Activated CD8-positive, alpha-beta T cell treated with anti-CD3 and anti-CD28 coated beads for 36 hours (primary cell): ENCODE measurements around the gene DNAJB2. TPM values are rescaled to one million over a fixed set of nuclear protein-coding genes. Genes with fewer than 3 reads are reported as not detected.

Experiments
- ATAC-seq: fragments of 200-7000 bp; cut with Tn5 transposase; one replicate; pipeline ENCODE4 v1.10.0; 2021; ENCODE audit warnings: mild to moderate bottlenecking, moderate library complexity
- CTCF ChIA-PET: fragments of 350-600 bp; sonication (Branson Sonifier 250); formaldehyde crosslinking; loops from one replicate; lab custom pipeline; 2021; ENCODE audit warnings: antibody characterized with exemption; lab: Charles Lee
- POLR2A ChIA-PET: fragments of 350-600 bp; sonication (Branson Sonifier 250); formaldehyde crosslinking; loops from one replicate; lab custom pipeline; 2021; ENCODE audit warnings: antibody characterized with exemption; lab: Charles Lee
- DNase-seq: peaks from one replicate; pipeline ENCODE4 v3.0.0-alpha.2; 2020
- H3K27ac Mint-ChIP-seq: one replicate; pipeline ENCODE4 v1.8.0; 2021; ENCODE audit warnings: mild to moderate bottlenecking, mixed read lengths
- H3K27me3 Mint-ChIP-seq: one replicate; pipeline ENCODE4 v1.8.0; 2021; ENCODE audit warnings: mixed read lengths
- H3K36me3 Mint-ChIP-seq: one replicate; pipeline ENCODE4 v1.8.0; 2021; ENCODE audit warnings: low read depth, mixed read lengths
- H3K4me1 Mint-ChIP-seq: one replicate; pipeline ENCODE4 v1.8.0; 2021; ENCODE audit warnings: low read depth, mixed read lengths
- H3K4me3 Mint-ChIP-seq: one replicate; pipeline ENCODE4 v1.8.0; 2021; ENCODE audit warnings: mild to moderate bottlenecking, moderate library complexity, mixed read lengths
- H3K9me3 Mint-ChIP-seq: one replicate; pipeline ENCODE4 v1.8.0; 2021; ENCODE audit warnings: mixed read lengths
- intact Hi-C: fragments of 100-400 bp; cut with micrococcal nuclease; formaldehyde crosslinking; loops from one replicate; pipeline ENCODE4 v1.10.0; 2022
- total RNA-seq, 2 experiments: library from RNA; stranded (reverse); gene quantifications; one replicate each; pipeline ENCODE4 v1.2.3, GENCODE V29; 2021
- TF ChIP-seq, protein P1 (sequence below): fragments of 200-600 bp; IDR thresholded peaks from one replicate; pipeline ENCODE4 v1.8.0; 2022; ENCODE audit warnings: antibody characterized with exemption, mild to moderate bottlenecking

DNAJB2 gene
- total RNA-seq, 2 experiments from 2014 or later: 61.8 to 63.3 TPM

DNA sequence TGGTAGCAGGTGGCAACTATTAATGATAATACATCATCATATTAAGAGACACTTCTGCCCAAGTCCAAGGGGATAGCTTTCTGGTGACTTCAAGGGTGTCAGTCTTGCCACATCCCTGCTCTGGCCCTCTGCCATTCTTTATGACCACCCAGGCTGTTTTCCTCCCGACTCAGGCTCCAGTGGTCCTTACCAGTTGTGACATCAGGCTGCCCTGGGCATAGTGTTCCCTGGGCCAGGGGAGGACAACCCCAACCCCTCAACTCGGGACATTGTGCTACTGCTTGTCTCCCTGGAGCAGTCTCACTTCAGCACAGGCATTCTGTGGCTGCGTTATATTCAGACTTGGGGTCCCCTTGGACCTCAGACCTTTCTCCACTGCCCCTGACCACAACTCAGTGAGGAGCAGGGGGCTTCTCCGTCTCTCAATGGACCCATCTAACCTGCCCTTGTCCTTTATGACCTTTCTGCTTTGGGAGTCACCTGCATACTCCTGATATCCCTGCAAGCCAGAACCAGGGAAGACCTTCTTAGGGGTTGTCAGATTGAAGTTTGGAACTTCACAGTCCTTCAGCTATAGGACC is 12.8 kb downstream of the DNAJB2 start:
- TF ChIP-seq, protein P1, sequence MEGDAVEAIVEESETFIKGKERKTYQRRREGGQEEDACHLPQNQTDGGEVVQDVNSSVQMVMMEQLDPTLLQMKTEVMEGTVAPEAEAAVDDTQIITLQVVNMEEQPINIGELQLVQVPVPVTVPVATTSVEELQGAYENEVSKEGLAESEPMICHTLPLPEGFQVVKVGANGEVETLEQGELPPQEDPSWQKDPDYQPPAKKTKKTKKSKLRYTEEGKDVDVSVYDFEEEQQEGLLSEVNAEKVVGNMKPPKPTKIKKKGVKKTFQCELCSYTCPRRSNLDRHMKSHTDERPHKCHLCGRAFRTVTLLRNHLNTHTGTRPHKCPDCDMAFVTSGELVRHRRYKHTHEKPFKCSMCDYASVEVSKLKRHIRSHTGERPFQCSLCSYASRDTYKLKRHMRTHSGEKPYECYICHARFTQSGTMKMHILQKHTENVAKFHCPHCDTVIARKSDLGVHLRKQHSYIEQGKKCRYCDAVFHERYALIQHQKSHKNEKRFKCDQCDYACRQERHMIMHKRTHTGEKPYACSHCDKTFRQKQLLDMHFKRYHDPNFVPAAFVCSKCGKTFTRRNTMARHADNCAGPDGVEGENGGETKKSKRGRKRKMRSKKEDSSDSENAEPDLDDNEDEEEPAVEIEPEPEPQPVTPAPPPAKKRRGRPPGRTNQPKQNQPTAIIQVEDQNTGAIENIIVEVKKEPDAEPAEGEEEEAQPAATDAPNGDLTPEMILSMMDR: no peak
- no peak overlapping the region for H3K27ac Mint-ChIP-seq
- ChIA-PET POLR2A (interaction anchor here (1.0 to 4.9 kb wide), 3 partner anchors 13 to 86 kb away, joined by 3 to 41 read pairs (median 6); partner anchors contain the start of genes ANKZF1, ATG9A, DNAJB2 and ZFAND2B), CTCF (interaction anchor here (1.2 to 13.0 kb wide), 7 partner anchors 8 to 133 kb away, joined by 3 to 336 read pairs (median 5); partner anchors contain the start of genes ANKZF1, ATG9A, DNAJB2 and GLB1L)
- intact Hi-C loops: no loop called here
- H3K27me3 Mint-ChIP-seq: no peaks in the 10 kb centered on the region
- ATAC-seq (no peak), DNase-seq (no peak)
- H3K9me3 Mint-ChIP-seq: no peaks in the 10 kb centered on the region
- H3K4me1 Mint-ChIP-seq: peaks cover 21% of the 10 kb centered on the region
- H3K4me3 Mint-ChIP-seq: no peak overlapping the region
- H3K36me3 Mint-ChIP-seq: no peaks in the 10 kb centered on the region

DNA sequence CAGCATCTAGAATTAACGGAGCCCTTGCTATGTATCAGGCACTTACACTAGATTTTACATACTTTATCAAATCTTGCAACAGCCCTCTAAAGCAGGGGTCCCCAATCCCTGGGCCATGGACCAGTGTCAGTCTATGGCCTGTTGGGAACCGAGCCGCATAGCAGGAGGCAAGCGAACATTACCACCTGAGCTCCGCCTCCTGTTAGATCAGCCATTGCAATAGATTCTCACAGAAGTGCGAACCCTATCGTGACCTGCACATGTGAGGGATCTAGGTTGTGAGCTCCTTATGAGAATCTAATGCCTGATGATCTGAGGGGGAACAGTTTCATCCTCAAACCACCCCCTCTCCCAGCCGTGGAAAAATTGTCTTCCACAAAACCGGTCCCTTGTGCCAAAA is 13.4 kb downstream of the DNAJB2 start:
- Mint-ChIP-seq H3K4me1 (peaks cover 25% of the 10 kb centered on the region), H3K4me3 (no peak overlapping the region), H3K9me3 (no peaks in the 10 kb centered on the region), H3K36me3 (no peaks in the 10 kb centered on the region), H3K27me3 (no peaks in the 10 kb centered on the region), H3K27ac (no peak overlapping the region)
- TF ChIP-seq, protein P1: no peak
- ChIA-PET CTCF (interaction anchor here (1.2 to 13.0 kb wide), 4 partner anchors 13 to 133 kb away, joined by 3 to 336 read pairs (median 28); partner anchors contain the start of genes ANKZF1, ATG9A, DNAJB2 and GLB1L), POLR2A (interaction anchor here (1.3 to 4.9 kb wide), 4 partner anchors 10 to 63 kb away, joined by 3 to 41 read pairs (median 16); partner anchors contain the start of genes ANKZF1, ATG9A, DNAJB2 and TUBA4A)
- no peak for DNase-seq
- no peak for ATAC-seq
- intact Hi-C loops: no loop called here

DNA sequence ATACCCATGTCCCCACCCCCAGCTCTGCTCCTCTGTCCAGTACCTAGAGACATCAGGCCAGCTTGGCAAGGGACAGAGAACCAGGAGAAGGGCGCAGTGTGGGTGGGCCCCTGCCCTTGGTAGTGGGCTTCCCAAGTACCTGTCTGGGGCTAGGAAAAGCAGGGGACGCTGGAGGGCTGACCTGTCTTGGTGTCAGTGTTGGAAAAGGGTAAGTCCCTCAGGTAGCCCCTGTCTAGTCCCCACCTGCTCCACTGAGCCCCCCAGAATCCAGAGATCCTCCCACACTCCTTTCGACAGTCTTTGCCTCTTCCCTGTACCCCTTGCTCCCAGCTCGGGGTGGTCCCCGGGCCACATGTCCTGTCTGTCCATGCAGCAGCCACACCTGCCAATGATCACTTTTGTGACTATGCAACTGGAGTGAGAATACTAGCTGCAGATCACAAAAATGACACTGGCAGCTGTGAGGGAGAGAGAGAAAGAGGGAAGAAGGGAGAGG is 14.6 kb downstream of the DNAJB2 start:
- ATAC-seq (no peak), DNase-seq (no peak)
- H3K27ac Mint-ChIP-seq: peak overlapping the region; percentile 77
- H3K4me3 Mint-ChIP-seq: peak overlapping the region; percentile 64
- intact Hi-C loops: loop anchor here (2.0 kb wide), 1 partner anchor 15 kb away; the partner anchor contains the start of gene DNAJB2
- TF ChIP-seq, protein P1: no peak
- peaks cover 28% of the 10 kb centered on the region for H3K4me1 Mint-ChIP-seq
- POLR2A ChIA-PET: interaction anchor here (0.7 to 4.9 kb wide), 5 partner anchors 9 to 40 kb away, joined by 3 to 41 read pairs (median 10); partner anchors contain the start of genes DNAJB2, TUBA4A and TUBA4B
- no peaks in the 10 kb centered on the region for H3K36me3 Mint-ChIP-seq
- H3K27me3 Mint-ChIP-seq: no peaks in the 10 kb centered on the region
- CTCF ChIA-PET: interaction anchor here (1.0 to 13.0 kb wide), 14 partner anchors 14 to 396 kb away, joined by 3 to 336 read pairs (median 14); partner anchors contain the start of genes CNPPD1, DNAJB2, GLB1L and NHEJ1
- H3K9me3 Mint-ChIP-seq: no peaks in the 10 kb centered on the region

DNA sequence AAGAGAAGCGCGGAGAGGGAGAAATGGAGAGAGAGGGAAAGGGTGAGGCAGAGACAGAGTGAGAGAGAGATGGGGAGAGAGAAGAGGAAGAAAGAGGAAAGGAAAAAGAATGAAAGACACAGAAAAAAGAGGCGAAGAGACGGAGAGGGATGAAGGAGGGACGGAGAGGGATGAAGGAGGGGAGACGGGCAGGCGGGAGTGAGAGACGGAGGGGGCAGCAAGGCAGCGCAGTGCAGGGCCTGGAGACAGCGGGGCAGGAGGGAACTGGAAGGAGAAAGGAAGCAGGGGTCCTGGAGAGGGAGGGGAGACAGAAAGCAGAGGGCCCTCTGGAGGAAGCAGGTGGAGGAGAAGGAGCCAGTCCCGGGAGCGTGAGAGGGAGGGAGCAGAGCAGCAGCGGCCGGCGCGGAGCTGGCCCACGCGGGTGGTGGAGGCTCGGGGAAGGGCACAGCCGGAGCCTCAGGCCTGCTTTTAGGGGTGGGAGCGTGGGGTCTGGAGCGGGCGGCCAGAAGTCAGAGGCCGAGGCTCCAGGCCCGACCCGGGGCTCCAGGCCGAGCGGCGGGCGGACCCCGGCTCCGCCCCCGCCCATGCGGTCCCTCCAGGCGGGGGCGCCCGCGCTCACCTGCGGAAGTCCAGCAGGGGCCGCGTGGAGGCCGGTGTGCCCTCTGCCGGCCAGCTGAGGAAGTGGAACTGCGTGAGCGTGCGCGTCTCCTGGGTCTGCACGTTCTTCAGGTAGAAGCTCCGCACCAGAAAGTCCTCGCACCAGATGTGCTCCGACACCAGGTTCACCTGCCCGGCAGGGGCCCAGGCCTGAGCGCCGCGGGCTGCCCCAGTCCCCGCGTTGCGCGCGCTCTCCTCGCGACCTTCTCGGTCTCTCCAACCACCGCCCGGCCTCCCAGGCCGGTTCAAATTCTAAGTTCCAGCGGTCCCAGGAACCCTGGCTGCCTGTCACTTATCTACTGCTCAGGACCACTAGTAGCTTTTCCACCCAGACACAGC is 15.5 kb downstream of the DNAJB2 start:
- peaks cover 3% of the 10 kb centered on the region for H3K27me3 Mint-ChIP-seq
- DNase-seq (peak; percentile 90), ATAC-seq (peak; percentile 93)
- intact Hi-C loops: loop anchor here (2.0 to 5.0 kb wide), 3 partner anchors 16 to 67 kb away; partner anchors contain the start of genes ANKZF1, ATG9A, DNAJB2 and GLB1L
- peak overlapping the region; percentile 64 for H3K4me3 Mint-ChIP-seq
- CTCF ChIA-PET: interaction anchor here (0.6 to 13.0 kb wide), 64 partner anchors 10 to 397 kb away, joined by 3 to 336 read pairs (median 5); partner anchors contain the start of genes ABCB6, ANKZF1, ATG9A and CNPPD1
- peaks cover 32% of the 10 kb centered on the region for H3K4me1 Mint-ChIP-seq
- peak overlapping the region; percentile 77 for H3K27ac Mint-ChIP-seq
- POLR2A ChIA-PET: interaction anchor here (0.6 to 4.9 kb wide), 8 partner anchors 9 to 94 kb away, joined by 3 to 41 read pairs (median 8); partner anchors contain the start of genes ABCB6, ANKZF1, ATG9A and DNAJB2
- TF ChIP-seq, protein P1: peak; percentile 99
- H3K36me3 Mint-ChIP-seq: no peaks in the 10 kb centered on the region
- H3K9me3 Mint-ChIP-seq: no peaks in the 10 kb centered on the region
